Activated CD8-positive, alpha-beta memory T cell treated with anti-CD3 and anti-CD28 coated beads for 48 hours (primary cell): ENCODE measurements around the gene TBC1D13.
"Not testable (repeated sequence)": the region's sequence is repeated elsewhere in the genome, so short reads cannot be mapped to it uniquely, and the experiment has no call there.

Experiments
- DNase-seq, 3 experiments: peaks; one replicate each; pipeline ENCODE4 v3.0.0-alpha.2; 2020; ENCODE audit warnings: low read depth in 2 of 3, low spot score in 2 of 3

The TBC1D13 gene

GRCh38 chr9:128782669-128783068 is 4.4 kb upstream of the TBC1D13 start:
- no peak for DNase-seq

GRCh38 chr9:128785427-128785826 is 1.6 kb upstream of the TBC1D13 start:
- DNase-seq: no peak

GRCh38 chr9:128787659-128788058 is 606 bp downstream of the TBC1D13 start:
- DNase-seq: no peak

- no peak for DNase-seq
Measured at GRCh38 chr9:128788445-128788844, 1.4 kb downstream of the TBC1D13 start.

- DNase-seq: no peak
Measured at GRCh38 chr9:128790536-128790935, 3.5 kb downstream of the TBC1D13 start.

GRCh38 chr9:128792134-128792533 is 5.1 kb downstream of the TBC1D13 start:
- DNase-seq: no peak

- DNase-seq: no peak
Measured at GRCh38 chr9:128792978-128793686, 6.1 kb downstream of the TBC1D13 start.

- not testable (repeated sequence) for DNase-seq
Measured at GRCh38 chr9:128794961-128795360, 7.9 kb downstream of the TBC1D13 start.

- DNase-seq: no peak
Measured at GRCh38 chr9:128798896-128799295, 11.8 kb downstream of the TBC1D13 start.

GRCh38 chr9:128800061-128800460 is 13.0 kb downstream of the TBC1D13 start:
- DNase-seq: no peak

- DNase-seq: no peak
Measured at GRCh38 chr9:128802482-128802881, 15.4 kb downstream of the TBC1D13 start.

- no peak for DNase-seq
Measured at GRCh38 chr9:128805661-128806060, 18.6 kb downstream of the TBC1D13 start.

GRCh38 chr9:128807827-128808226 is 20.8 kb downstream of the TBC1D13 start:
- DNase-seq: no peak

- no peak for DNase-seq
Measured at GRCh38 chr9:128808543-128808942, 21.5 kb downstream of the TBC1D13 start.

GRCh38 chr9:128809036-128809599 is 22.1 kb downstream of the TBC1D13 start:
- no peak for DNase-seq

GRCh38 chr9:128809831-128810230 is 22.8 kb downstream of the TBC1D13 start:
- DNase-seq: no peak

GRCh38 chr9:128810873-128811272 is 23.8 kb downstream of the TBC1D13 start:
- DNase-seq: no peak

GRCh38 chr9:128818099-128818838 is 31.2 kb downstream of the TBC1D13 start, which contains the start of gene ENDOG:
ENDOG (plus strand) TSS chr9:128818500; CDS start chr9:128818685, 185 bp downstream.
- peak; percentile 87 to 98 (median 92) for DNase-seq

- DNase-seq: no peak
Measured at GRCh38 chr9:128818839-128819715, 32.0 kb downstream of the TBC1D13 start.

GRCh38 chr9:128819716-128820664 is 32.9 kb downstream of the TBC1D13 start:
- no peak for DNase-seq
